PC-3 (cell line): ENCODE data around the gene TUBGCP3. TPM values are rescaled to one million over a fixed set of nuclear protein-coding genes. Genes with fewer than 3 reads are reported as not detected.

Experiments used
- ATAC-seq: fragments of 200-7000 bp; cut with Tn5 transposase; 2 replicates; pipeline ENCODE4 v1.9.1; 2020; ENCODE audit warnings: mild to moderate bottlenecking, moderate library complexity
- BruUV-seq: library from RNA; stranded (reverse); fragments of 400-500 nt; replicated peaks from 2 replicates; lab custom pipeline; 2021; lab: Mats Ljungman, UMichigan
- CTCF ChIA-PET: fragments of 300-600 bp; sonication (Branson Sonifier 250); formaldehyde crosslinking; loops from one replicate; lab custom pipeline; 2022; ENCODE audit warnings: antibody characterized with exemption; lab: Charles Lee
- POLR2A ChIA-PET: fragments of 300-600 bp; sonication (Branson Sonifier 250); formaldehyde crosslinking; loops from one replicate; lab custom pipeline; 2022; ENCODE audit warnings: antibody characterized with exemption; ENCODE audit not compliant: unreplicated experiment; lab: Charles Lee
- DNase-seq: peaks from one replicate; pipeline ENCODE4 v3.0.0-alpha.2; 2015
- H2AFZ ChIP-seq: fragments of 300-600 bp; sonication (generic); 2 replicates; pipeline ENCODE4 v1.6.0; 2016; ENCODE audit warnings: antibody characterized with exemption, low read length
- H3F3A ChIP-seq: fragments of 300-600 bp; sonication (generic); one replicate; pipeline ENCODE4 v1.6.0; 2017; ENCODE audit warnings: antibody characterized with exemption, low read length, control low read depth, mild to moderate bottlenecking; ENCODE audit not compliant: unreplicated experiment
- H3K27ac ChIP-seq: fragments of 300-600 bp; sonication (generic); 2 replicates; pipeline ENCODE4 v1.5.1; 2016; ENCODE audit warnings: mild to moderate bottlenecking, low read length
- H3K27me3 ChIP-seq: fragments of 300-600 bp; sonication (generic); 2 replicates; pipeline ENCODE4 v1.6.1; 2016; ENCODE audit warnings: low read length, mixed read lengths
- H3K36me3 ChIP-seq: fragments of 300-600 bp; sonication (generic); 2 replicates; pipeline ENCODE4 v1.6.1; 2016; ENCODE audit warnings: low read depth, mixed run types, low read length, mixed read lengths
- H3K4me1 ChIP-seq: fragments of 300-600 bp; sonication (generic); 2 replicates; pipeline ENCODE4 v1.5.1; 2016; ENCODE audit warnings: low read length; ENCODE audit not compliant: insufficient read depth
- H3K4me2 ChIP-seq: fragments of 300-600 bp; sonication (generic); 2 replicates; pipeline ENCODE4 v1.6.0; 2016; ENCODE audit warnings: low read length
- H3K4me3 ChIP-seq: fragments of 300-600 bp; sonication (generic); 2 replicates; pipeline ENCODE4 v1.5.1; 2016; ENCODE audit warnings: mild to moderate bottlenecking, low read length, mixed read lengths
- H3K79me2 ChIP-seq: fragments of 300-600 bp; sonication (generic); 2 replicates; pipeline ENCODE4 v1.6.1; 2017; ENCODE audit warnings: low read length, mixed read lengths
- H3K9ac ChIP-seq: fragments of 300-600 bp; sonication (generic); 2 replicates; pipeline ENCODE4 v1.6.0; 2016; ENCODE audit warnings: mild to moderate bottlenecking, low read length
- H3K9me2 ChIP-seq: fragments of 300-600 bp; sonication (generic); replicated peaks from 2 replicates; pipeline ENCODE4 v1.6.1; 2016; ENCODE audit warnings: mixed run types, low read length, mixed read lengths
- H3K9me3 ChIP-seq: fragments of 300-600 bp; sonication (generic); 2 replicates; pipeline ENCODE4 v1.6.1; 2016; ENCODE audit warnings: low read length, mixed read lengths
- H4K20me1 ChIP-seq: fragments of 300-600 bp; sonication (generic); 2 replicates; pipeline ENCODE4 v1.6.1; 2016; ENCODE audit warnings: low read length, mixed read lengths
- EZH2 ChIP-seq: fragments of 300-600 bp; sonication (generic); IDR thresholded peaks from one replicate; pipeline ENCODE4 v1.6.1; 2017; ENCODE audit warnings: antibody characterized with exemption, mild to moderate bottlenecking, low read length; ENCODE audit not compliant: unreplicated experiment
- EZH2phosphoT487 ChIP-seq: fragments of 300-600 bp; sonication (generic); IDR thresholded peaks from 2 replicates; pipeline ENCODE4 v1.6.1; 2018; ENCODE audit warnings: mild to moderate bottlenecking, antibody characterized with exemption, low read length, borderline replicate concordance
- intact Hi-C: fragments of 100-400 bp; cut with micrococcal nuclease; formaldehyde crosslinking; loops from 2 replicates; pipeline ENCODE4 v1.9.0; 2023
- total RNA-seq: library from RNA; depleted of rRNA; stranded (reverse); fragments of >200 nt; gene quantifications from 2 replicates; pipeline ENCODE4 v1.2.3, GENCODE V29; 2014
- TF ChIP-seq, protein P1 (sequence below): fragments of 300-600 bp; sonication (generic); conservative IDR thresholded peaks from 2 replicates; pipeline ENCODE4 v1.5.1; 2017; ENCODE audit warnings: antibody characterized with exemption, low read depth, mild to moderate bottlenecking, low read length

The TUBGCP3 gene
- total RNA-seq, 1 experiment from 2014 or later, result 25.8 TPM

DNA sequence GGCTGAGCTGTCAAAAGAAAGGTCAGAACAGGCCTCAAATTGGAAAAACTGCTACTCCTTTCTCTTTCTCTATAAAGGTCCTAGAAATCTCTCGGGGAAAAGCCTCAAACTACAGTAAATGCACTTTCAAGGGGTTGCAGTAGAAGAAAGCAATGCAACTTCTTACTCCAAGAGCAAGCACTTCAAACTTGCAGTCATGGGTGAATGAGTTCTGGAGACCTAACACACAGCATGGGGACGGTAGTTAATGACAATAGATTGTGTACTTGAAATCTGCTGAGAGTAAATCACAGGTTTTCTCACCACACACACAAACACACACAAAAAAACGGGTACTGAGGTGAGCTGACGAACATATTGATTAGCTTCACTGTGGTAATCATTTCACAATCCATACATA is 11.8 kb downstream of the TUBGCP3 start:
- Histone ChIP-seq H3K27ac (no peak overlapping the region), H2AFZ (no peak overlapping the region), H3K36me3 (no peaks in the 10 kb centered on the region), H3K9me2 (no peaks in the 10 kb centered on the region), H3K4me2 (no peak overlapping the region), H3K4me3 (no peak overlapping the region), H3K4me1 (no peaks in the 10 kb centered on the region), H3K9ac (no peak overlapping the region), H3K27me3 (no peaks in the 10 kb centered on the region), H3K9me3 (no peaks in the 10 kb centered on the region), H3F3A (no peaks in the 10 kb centered on the region), H3K79me2 (peaks cover 97% of the 10 kb centered on the region), H4K20me1 (peaks cover 55% of the 10 kb centered on the region; the same call in 1 of the 2 replicates)
- intact Hi-C loops, result no loop called here
- TF ChIP-seq, protein P1, sequence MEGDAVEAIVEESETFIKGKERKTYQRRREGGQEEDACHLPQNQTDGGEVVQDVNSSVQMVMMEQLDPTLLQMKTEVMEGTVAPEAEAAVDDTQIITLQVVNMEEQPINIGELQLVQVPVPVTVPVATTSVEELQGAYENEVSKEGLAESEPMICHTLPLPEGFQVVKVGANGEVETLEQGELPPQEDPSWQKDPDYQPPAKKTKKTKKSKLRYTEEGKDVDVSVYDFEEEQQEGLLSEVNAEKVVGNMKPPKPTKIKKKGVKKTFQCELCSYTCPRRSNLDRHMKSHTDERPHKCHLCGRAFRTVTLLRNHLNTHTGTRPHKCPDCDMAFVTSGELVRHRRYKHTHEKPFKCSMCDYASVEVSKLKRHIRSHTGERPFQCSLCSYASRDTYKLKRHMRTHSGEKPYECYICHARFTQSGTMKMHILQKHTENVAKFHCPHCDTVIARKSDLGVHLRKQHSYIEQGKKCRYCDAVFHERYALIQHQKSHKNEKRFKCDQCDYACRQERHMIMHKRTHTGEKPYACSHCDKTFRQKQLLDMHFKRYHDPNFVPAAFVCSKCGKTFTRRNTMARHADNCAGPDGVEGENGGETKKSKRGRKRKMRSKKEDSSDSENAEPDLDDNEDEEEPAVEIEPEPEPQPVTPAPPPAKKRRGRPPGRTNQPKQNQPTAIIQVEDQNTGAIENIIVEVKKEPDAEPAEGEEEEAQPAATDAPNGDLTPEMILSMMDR, result no peak
- CTCF ChIA-PET, result no interaction called here
- POLR2A ChIA-PET, result no interaction called here
- DNase-seq (no peak), ATAC-seq (no peak)
- BruUV-seq, result no TSS peak

DNA sequence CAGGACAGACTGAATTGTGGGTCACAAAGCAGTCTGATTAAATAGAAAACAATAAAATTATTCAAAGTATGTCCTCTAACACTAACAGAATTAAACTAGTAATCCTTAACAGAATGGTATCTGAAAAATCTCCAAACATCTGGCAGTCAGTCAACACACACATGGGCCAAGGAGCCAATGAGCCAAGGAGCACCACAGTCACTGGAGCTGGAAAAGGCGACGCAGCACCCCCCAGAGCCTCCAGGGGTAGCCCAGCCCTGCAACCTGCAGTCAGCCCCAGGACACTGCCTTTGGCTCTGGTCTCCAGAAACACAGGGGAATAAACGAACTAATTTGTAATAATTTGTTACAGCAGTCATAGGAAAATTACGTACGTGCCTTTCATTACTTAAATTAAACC is 12.3 kb downstream of the TUBGCP3 start:
- TF ChIP-seq EZH2phosphoT487, result no peak
- no peak overlapping the region for H3K9ac ChIP-seq
- H3K4me1 ChIP-seq, result no peaks in the 10 kb centered on the region
- intact Hi-C loops, result no loop called here
- no peak overlapping the region for H3K4me2 ChIP-seq
- H3K27me3 ChIP-seq, result no peaks in the 10 kb centered on the region
- H4K20me1 ChIP-seq, result peaks cover 52% of the 10 kb centered on the region; the same call in 1 of the 2 replicates
- no peak for ATAC-seq
- H3K9me3 ChIP-seq, result no peaks in the 10 kb centered on the region
- H3K79me2 ChIP-seq, result peaks cover 97% of the 10 kb centered on the region
- H3K36me3 ChIP-seq, result no peaks in the 10 kb centered on the region
- DNase-seq, result no peak
- H3K4me3 ChIP-seq, result no peak overlapping the region
- no peak overlapping the region for H3K27ac ChIP-seq
- H2AFZ ChIP-seq, result no peak overlapping the region
- H3F3A ChIP-seq, result no peaks in the 10 kb centered on the region
- BruUV-seq, result no TSS peak
- POLR2A ChIA-PET, result no interaction called here
- CTCF ChIA-PET, result no interaction called here
- no peaks in the 10 kb centered on the region for H3K9me2 ChIP-seq

DNA sequence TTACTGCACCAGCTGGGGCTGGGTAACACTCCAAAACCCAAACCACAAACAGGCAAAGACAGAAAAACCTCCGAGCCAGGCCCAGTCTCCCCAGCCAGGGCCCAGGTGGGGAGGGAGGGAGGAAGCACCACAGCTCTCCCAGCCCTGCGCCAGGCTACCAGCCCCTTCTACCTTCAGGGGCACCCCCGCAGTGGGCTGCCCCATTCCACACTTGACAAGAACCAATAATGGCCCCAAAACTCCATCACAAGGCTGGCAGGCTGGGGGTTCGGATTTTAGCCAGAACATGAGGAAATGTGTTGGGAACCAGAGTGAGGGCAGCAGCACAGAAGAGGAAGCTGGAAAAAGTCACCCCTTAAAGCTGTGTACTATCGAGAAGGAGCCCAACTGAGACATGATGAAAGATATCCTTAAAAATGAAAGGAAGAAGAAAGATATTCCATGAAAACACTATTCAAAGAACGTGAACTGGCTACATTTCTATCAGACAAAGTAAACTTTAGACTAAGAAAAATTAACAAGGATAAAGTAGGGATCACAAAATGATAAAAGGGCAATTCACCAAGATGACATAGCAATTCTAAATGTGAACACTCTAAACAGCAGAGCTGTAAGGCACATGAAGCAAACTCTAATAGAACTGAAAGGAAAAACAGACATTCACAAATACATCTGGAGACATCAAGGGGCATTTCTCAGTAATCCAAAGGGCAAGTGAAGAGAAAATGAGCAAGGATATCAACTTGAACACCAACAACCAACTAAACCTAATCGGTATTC is 12.9 kb downstream of the TUBGCP3 start:
- ChIA-PET POLR2A (no interaction called here), CTCF (no interaction called here)
- H3K4me1 ChIP-seq, result no peaks in the 10 kb centered on the region
- no peak overlapping the region for H3K9ac ChIP-seq
- no TSS peak for BruUV-seq
- no peak overlapping the region for H3K4me2 ChIP-seq
- ATAC-seq (no peak), DNase-seq (no peak)
- no peak overlapping the region for H3K27ac ChIP-seq
- H3K79me2 ChIP-seq, result peaks cover 97% of the 10 kb centered on the region
- H3K4me3 ChIP-seq, result no peak overlapping the region
- H4K20me1 ChIP-seq, result peaks cover 49% of the 10 kb centered on the region; the same call in 1 of the 2 replicates
- no peak overlapping the region for H2AFZ ChIP-seq
- H3K27me3 ChIP-seq, result no peaks in the 10 kb centered on the region
- TF ChIP-seq EZH2phosphoT487 (no peak), EZH2 (no peak)
- TF ChIP-seq, protein P1, result no peak
- intact Hi-C loops, result no loop called here
- no peaks in the 10 kb centered on the region for H3K9me2 ChIP-seq
- no peaks in the 10 kb centered on the region for H3K9me3 ChIP-seq
- no peaks in the 10 kb centered on the region for H3F3A ChIP-seq
- H3K36me3 ChIP-seq, result no peaks in the 10 kb centered on the region
